GM12878 (cell line): ENCODE data around the gene USP2. TPM values are rescaled to one million over a fixed set of nuclear protein-coding genes. Genes with fewer than 3 reads are reported as not detected.

Experiments used
- microRNA-seq: library from miRNA; unstranded; fragments of <30 nt; microRNA quantifications from one replicate; pipeline ENCODE4, GENCODE V29; 2018
- polyA plus RNA-seq, 11 experiments: library from polyadenylated mRNA; depleted of rRNA in 4 of 11; unstranded in 6 of 11; stranded (reverse) in 5 of 11; fragments of >200 nt; fragmentation: Nextera tagmentation in 4 of 11; fragmentation: Illumina TruSeq in 1 of 11; extraction: Ambion mirVana in 4 of 11; extraction: Trizol in 1 of 11; gene quantifications; 1 replicate in 1 of 11; 2 replicates in 10 of 11; pipeline versions ENCODE4 v1.2.1 to v1.2.3, GENCODE V29; 2011 to 2016; ENCODE audit warnings: inconsistent platforms in 2 of 11, missing spikeins in 2 of 11, low read depth in 1 of 11
- small RNA-seq: library from RNA; depleted of rRNA; stranded (forward); fragments of <200 nt; gene quantifications from one replicate; pipeline ENCODE3, GENCODE V24; 2014
- total RNA-seq, 4 experiments: library from RNA; depleted of rRNA in 3 of 4; stranded (reverse); fragments of >200 nt in 3 of 4; fragmentation: Illumina TruSeq in 1 of 4; extraction: Trizol in 1 of 4; gene quantifications; 2 replicates each; pipeline versions ENCODE4 v1.2.1 to v1.2.3, GENCODE V29; 2013 to 2021

USP2 gene
- total and polyA plus RNA-seq, 10 of the 15 experiments (the other 5 are each of a cell fraction or from before 2014, with no cell fraction given) = 0.03 to 0.13 (median 0.06) TPM; not detected in 4

Small RNA genes within 50 kb of the gene (microRNA-seq; reads per million reads assigned to microRNA genes)
- not detected for gene MIR6756

Small RNA genes within 50 kb of the gene (small RNA-seq; reads per million reads assigned to genes)
- gene AP003396.4 (not detected), gene RF01225 (not detected)

Other genes with a start within 250 kb of the USP2 start
Only the 7 nearest of the 9 such genes appear.
- not detected in 2 replicates for gene NHERF4, start 196.2 kb downstream of the USP2 start, total RNA-seq (2014; rRNA removed)
- not detected in 2 replicates for gene NHERF4, start 196.2 kb downstream of the USP2 start, total RNA-seq (2014; rRNA removed; fragmentation: Illumina TruSeq; extraction: Trizol)
- 0.15 TPM in 1 of 2 replicates, not detected in the other for gene NHERF4, start 196.2 kb downstream of the USP2 start, total RNA-seq (2021)
- gene NHERF4, start 196.2 kb downstream of the USP2 start, polyA plus RNA-seq (2011; rRNA removed) = not detected in 2 replicates
- not detected in 2 replicates for gene NHERF4, start 196.2 kb downstream of the USP2 start, polyA plus RNA-seq (2014; fragmentation: Illumina TruSeq; extraction: Trizol)
- not detected for gene NHERF4, start 196.2 kb downstream of the USP2 start, polyA plus RNA-seq (2014; fragmentation: Nextera tagmentation; extraction: Ambion mirVana)
- not detected in 2 replicates for gene NHERF4, start 196.2 kb downstream of the USP2 start, polyA plus RNA-seq (2014; rRNA removed)
- not detected for gene NHERF4, start 196.2 kb downstream of the USP2 start, polyA plus RNA-seq (2016; fragmentation: Nextera tagmentation; extraction: Ambion mirVana)
- 9.3 and 9.6 TPM in 2 replicates for gene CBL, start 175.4 kb downstream of the USP2 start, total RNA-seq (2014; rRNA removed)
- 9.4 and 10.0 TPM in 2 replicates for gene CBL, start 175.4 kb downstream of the USP2 start, total RNA-seq (2014; rRNA removed; fragmentation: Illumina TruSeq; extraction: Trizol)
- 25.4 and 27.1 TPM in 2 replicates for gene CBL, start 175.4 kb downstream of the USP2 start, total RNA-seq (2021)
- 14.5 and 18.4 TPM in 2 replicates for gene CBL, start 175.4 kb downstream of the USP2 start, polyA plus RNA-seq (2011; rRNA removed)
- 21.5 and 25.9 TPM in 2 replicates for gene CBL, start 175.4 kb downstream of the USP2 start, polyA plus RNA-seq (2014; fragmentation: Illumina TruSeq; extraction: Trizol)
- gene CBL, start 175.4 kb downstream of the USP2 start, polyA plus RNA-seq (2014; fragmentation: Nextera tagmentation; extraction: Ambion mirVana) = 1 to 10 TPM; 3.9 to 7.6 TPM
- gene CBL, start 175.4 kb downstream of the USP2 start, polyA plus RNA-seq (2014; rRNA removed) = 11.6 and 12.1 TPM in 2 replicates
- gene CBL, start 175.4 kb downstream of the USP2 start, polyA plus RNA-seq (2016; fragmentation: Nextera tagmentation; extraction: Ambion mirVana) = 1 to 10 TPM; 8.2 to 8.8 TPM
- gene MCAM, start 64.6 kb downstream of the USP2 start, total RNA-seq (2014; rRNA removed) = 17.6 TPM in 2 replicates
- gene MCAM, start 64.6 kb downstream of the USP2 start, total RNA-seq (2014; rRNA removed; fragmentation: Illumina TruSeq; extraction: Trizol) = 10.0 TPM in 2 replicates
- 17.9 and 19.7 TPM in 2 replicates for gene MCAM, start 64.6 kb downstream of the USP2 start, total RNA-seq (2021)
- 2.5 and 4.1 TPM in 2 replicates for gene MCAM, start 64.6 kb downstream of the USP2 start, polyA plus RNA-seq (2011; rRNA removed)
- gene MCAM, start 64.6 kb downstream of the USP2 start, polyA plus RNA-seq (2014; fragmentation: Illumina TruSeq; extraction: Trizol) = 7.4 and 12.1 TPM in 2 replicates
- gene MCAM, start 64.6 kb downstream of the USP2 start, polyA plus RNA-seq (2014; fragmentation: Nextera tagmentation; extraction: Ambion mirVana) = 1 to 10 TPM; 3.1 to 4.5 TPM
- gene MCAM, start 64.6 kb downstream of the USP2 start, polyA plus RNA-seq (2014; rRNA removed) = 13.2 and 16.5 TPM in 2 replicates
- gene MCAM, start 64.6 kb downstream of the USP2 start, polyA plus RNA-seq (2016; fragmentation: Nextera tagmentation; extraction: Ambion mirVana) = 1 to 10 TPM; 7.8 to 8.7 TPM
- gene RNF26, start 47.2 kb downstream of the USP2 start, total RNA-seq (2014; rRNA removed) = 3.7 and 5.3 TPM in 2 replicates
- gene RNF26, start 47.2 kb downstream of the USP2 start, total RNA-seq (2014; rRNA removed; fragmentation: Illumina TruSeq; extraction: Trizol) = 7.1 and 7.2 TPM in 2 replicates
- gene RNF26, start 47.2 kb downstream of the USP2 start, total RNA-seq (2021) = 29.9 and 31.1 TPM in 2 replicates
- gene RNF26, start 47.2 kb downstream of the USP2 start, polyA plus RNA-seq (2011; rRNA removed) = 7.0 and 16.6 TPM in 2 replicates
- 10.4 and 18.7 TPM in 2 replicates for gene RNF26, start 47.2 kb downstream of the USP2 start, polyA plus RNA-seq (2014; fragmentation: Illumina TruSeq; extraction: Trizol)
- gene RNF26, start 47.2 kb downstream of the USP2 start, polyA plus RNA-seq (2014; fragmentation: Nextera tagmentation; extraction: Ambion mirVana) = 1 to 10 TPM; 2.8 to 4.2 TPM
- gene RNF26, start 47.2 kb downstream of the USP2 start, polyA plus RNA-seq (2014; rRNA removed) = 20.9 and 25.6 TPM in 2 replicates
- 10 to 100 TPM; 52.2 to 54.5 TPM for gene RNF26, start 47.2 kb downstream of the USP2 start, polyA plus RNA-seq (2016; fragmentation: Nextera tagmentation; extraction: Ambion mirVana)
- not detected in 2 replicates for gene C1QTNF5, start 40.8 kb downstream of the USP2 start, total RNA-seq (2014; rRNA removed)
- not detected in 2 replicates for gene C1QTNF5, start 40.8 kb downstream of the USP2 start, total RNA-seq (2014; rRNA removed; fragmentation: Illumina TruSeq; extraction: Trizol)
- gene C1QTNF5, start 40.8 kb downstream of the USP2 start, total RNA-seq (2021) = not detected in 2 replicates
- not detected in 2 replicates for gene C1QTNF5, start 40.8 kb downstream of the USP2 start, polyA plus RNA-seq (2011; rRNA removed)
- not detected in 2 replicates for gene C1QTNF5, start 40.8 kb downstream of the USP2 start, polyA plus RNA-seq (2014; fragmentation: Illumina TruSeq; extraction: Trizol)
- gene C1QTNF5, start 40.8 kb downstream of the USP2 start, polyA plus RNA-seq (2014; fragmentation: Nextera tagmentation; extraction: Ambion mirVana) = not detected
- not detected in 2 replicates for gene C1QTNF5, start 40.8 kb downstream of the USP2 start, polyA plus RNA-seq (2014; rRNA removed)
- gene C1QTNF5, start 40.8 kb downstream of the USP2 start, polyA plus RNA-seq (2016; fragmentation: Nextera tagmentation; extraction: Ambion mirVana) = not detected
- not detected in 2 replicates for gene MFRP, start 35.0 kb downstream of the USP2 start, total RNA-seq (2014; rRNA removed)
- not detected in 2 replicates for gene MFRP, start 35.0 kb downstream of the USP2 start, total RNA-seq (2014; rRNA removed; fragmentation: Illumina TruSeq; extraction: Trizol)
- not detected in 2 replicates for gene MFRP, start 35.0 kb downstream of the USP2 start, total RNA-seq (2021)
- gene MFRP, start 35.0 kb downstream of the USP2 start, polyA plus RNA-seq (2011; rRNA removed) = not detected in 2 replicates
- not detected in 2 replicates for gene MFRP, start 35.0 kb downstream of the USP2 start, polyA plus RNA-seq (2014; fragmentation: Illumina TruSeq; extraction: Trizol)
- gene MFRP, start 35.0 kb downstream of the USP2 start, polyA plus RNA-seq (2014; fragmentation: Nextera tagmentation; extraction: Ambion mirVana) = not detected
- not detected in 2 replicates for gene MFRP, start 35.0 kb downstream of the USP2 start, polyA plus RNA-seq (2014; rRNA removed)
- gene MFRP, start 35.0 kb downstream of the USP2 start, polyA plus RNA-seq (2016; fragmentation: Nextera tagmentation; extraction: Ambion mirVana) = not detected
- 3.3 and 4.2 TPM in 2 replicates for gene THY1, start 41.5 kb upstream of the USP2 start, total RNA-seq (2014; rRNA removed)
- gene THY1, start 41.5 kb upstream of the USP2 start, total RNA-seq (2014; rRNA removed; fragmentation: Illumina TruSeq; extraction: Trizol) = 2.4 and 2.7 TPM in 2 replicates
- 2.4 and 3.1 TPM in 2 replicates for gene THY1, start 41.5 kb upstream of the USP2 start, total RNA-seq (2021)
- gene THY1, start 41.5 kb upstream of the USP2 start, polyA plus RNA-seq (2011; rRNA removed) = 6.0 and 20.1 TPM in 2 replicates
- 8.4 and 9.3 TPM in 2 replicates for gene THY1, start 41.5 kb upstream of the USP2 start, polyA plus RNA-seq (2014; fragmentation: Illumina TruSeq; extraction: Trizol)
- 1 to 10 TPM in 1 of 2 experiments, under 1 TPM in 1; 0.86 to 2.6 TPM for gene THY1, start 41.5 kb upstream of the USP2 start, polyA plus RNA-seq (2014; fragmentation: Nextera tagmentation; extraction: Ambion mirVana)
- 4.1 and 7.3 TPM in 2 replicates for gene THY1, start 41.5 kb upstream of the USP2 start, polyA plus RNA-seq (2014; rRNA removed)
- 1 to 10 TPM; 2.3 to 3.8 TPM for gene THY1, start 41.5 kb upstream of the USP2 start, polyA plus RNA-seq (2016; fragmentation: Nextera tagmentation; extraction: Ambion mirVana)